ENCODE results near the gene OR11H12.
"Not testable (repeated sequence)": the region's sequence is repeated elsewhere in the genome, so short reads cannot be mapped to it uniquely, and the experiment has no call there.

OR11H12 gene, protein sequence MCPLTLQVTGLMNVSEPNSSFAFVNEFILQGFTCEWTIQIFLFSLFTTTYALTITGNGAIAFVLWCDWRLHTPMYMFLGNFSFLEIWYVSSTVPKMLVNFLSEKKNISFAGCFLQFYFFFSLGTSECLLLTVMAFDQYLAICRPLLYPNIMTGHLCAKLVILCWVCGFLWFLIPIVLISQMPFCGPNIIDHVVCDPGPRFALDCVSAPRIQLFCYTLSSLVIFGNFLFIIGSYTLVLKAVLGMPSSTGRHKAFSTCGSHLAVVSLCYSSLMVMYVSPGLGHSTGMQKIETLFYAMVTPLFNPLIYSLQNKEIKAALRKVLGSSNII

DNA sequence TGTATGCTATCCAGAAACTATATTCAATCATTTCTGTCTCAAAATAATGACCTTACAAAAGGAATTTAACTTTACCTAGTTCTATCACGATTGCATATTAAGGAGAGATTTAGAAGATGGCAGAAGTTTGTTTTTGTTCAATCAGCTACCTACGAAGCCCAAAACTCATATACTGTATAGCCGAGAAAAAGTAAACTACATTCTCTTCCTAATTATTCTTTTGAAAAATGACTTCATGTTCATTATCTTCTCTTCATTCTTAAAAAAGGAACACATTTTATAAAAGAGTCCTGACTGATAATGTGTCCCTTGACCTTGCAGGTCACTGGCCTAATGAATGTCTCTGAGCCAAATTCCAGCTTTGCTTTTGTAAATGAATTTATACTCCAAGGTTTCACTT is at the start of gene OR11H12:
Gene OR11H12, plus strand, starts transcription at position 301 of the 400 bp plus-strand sequence. Its CDS starts 0 bp downstream, at position 301.
- not testable (repeated sequence) for DNase-seq

DNA sequence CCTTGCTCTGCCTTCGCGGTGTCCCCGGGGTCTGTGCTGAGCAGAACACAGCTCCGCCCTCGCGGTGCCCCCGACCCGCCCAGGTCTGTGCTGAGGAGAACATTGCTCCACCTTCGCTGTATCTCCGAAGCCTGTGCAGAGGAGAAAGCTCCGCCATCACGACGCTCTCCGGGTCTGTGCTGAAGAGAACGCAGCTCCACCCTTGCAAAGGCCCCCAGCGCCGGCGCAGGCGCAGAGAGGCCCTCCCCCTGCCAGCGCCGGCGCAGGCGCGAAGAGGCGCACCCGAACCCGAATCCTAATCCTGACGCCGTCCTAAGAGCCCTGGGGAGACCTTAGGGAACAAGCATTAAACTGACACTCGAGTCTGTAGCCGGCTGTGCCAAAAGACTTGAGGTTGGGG is 18.0 kb upstream of the OR11H12 start:
- DNase-seq = not testable (repeated sequence)

DNA sequence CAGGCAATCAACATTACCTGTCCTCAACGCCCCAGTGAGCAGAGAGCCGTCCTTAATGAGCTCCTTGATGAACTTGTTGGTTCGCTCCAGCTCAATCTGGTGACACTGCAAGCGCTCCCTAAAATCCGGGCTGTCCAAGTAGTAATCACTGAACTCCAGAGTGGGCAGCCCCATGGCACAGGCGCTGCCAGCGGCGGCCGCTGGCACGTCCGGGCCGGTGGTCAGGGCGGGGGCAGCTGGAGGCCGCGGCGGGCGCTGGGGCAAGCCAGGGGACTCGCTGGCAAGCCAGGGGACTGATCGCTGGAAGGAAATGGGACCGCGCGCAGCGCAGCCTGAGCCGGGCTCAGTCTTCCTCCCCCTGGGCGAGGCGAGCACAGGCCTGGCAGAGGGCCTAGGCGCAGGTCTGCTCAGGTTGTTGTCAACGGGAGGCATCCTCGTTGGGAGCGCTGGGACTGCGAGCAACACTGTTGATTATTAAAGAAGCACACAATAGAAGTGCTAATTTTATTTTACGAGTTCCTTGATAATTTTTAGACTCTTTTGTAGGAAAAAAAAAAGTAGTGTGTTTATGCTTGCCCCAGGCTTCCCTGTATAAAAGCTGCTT is 25.8 kb downstream of the OR11H12 start:
- DNase-seq = not testable (repeated sequence)

DNA sequence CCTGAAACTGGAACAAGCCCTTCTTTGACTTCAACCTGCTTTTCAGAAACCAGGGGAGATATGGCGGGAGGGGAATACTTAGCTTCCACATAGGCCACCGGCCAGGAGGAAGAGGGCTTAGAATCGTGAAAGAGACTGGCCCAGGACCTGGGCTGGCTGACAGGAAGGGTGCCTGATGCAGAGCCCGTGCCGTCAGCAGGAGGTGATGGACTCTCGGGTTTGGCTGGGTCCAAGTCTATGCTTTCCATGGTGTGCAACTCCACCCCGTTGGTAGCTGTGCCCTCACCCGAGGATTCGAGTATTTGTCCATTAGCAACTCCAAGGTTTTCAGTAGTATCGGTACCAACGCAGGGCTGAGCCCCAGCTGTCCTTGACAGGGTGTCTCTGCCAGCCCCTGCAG is 35.1 kb downstream of the OR11H12 start:
- not testable (repeated sequence) for DNase-seq

DNA sequence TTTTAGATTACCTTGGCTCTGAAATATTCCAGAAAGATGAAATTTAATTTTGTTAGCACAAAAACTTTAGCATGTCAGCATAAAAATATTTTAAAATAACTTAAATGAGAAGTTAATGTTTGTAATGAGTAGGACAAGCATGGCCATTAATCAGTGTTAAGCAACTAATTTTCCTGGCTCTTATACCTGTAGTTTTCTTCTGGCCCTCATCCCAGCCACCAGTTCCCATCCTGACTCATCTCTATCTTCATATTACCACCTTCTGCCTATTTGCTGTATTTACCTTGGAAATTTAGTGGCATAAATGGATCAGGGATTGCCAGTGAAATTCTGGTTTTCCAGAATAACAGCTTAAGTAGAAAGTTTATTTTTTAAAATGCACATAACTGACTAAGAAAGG is 37.1 kb downstream of the OR11H12 start:
- not testable (repeated sequence) for DNase-seq

DNA sequence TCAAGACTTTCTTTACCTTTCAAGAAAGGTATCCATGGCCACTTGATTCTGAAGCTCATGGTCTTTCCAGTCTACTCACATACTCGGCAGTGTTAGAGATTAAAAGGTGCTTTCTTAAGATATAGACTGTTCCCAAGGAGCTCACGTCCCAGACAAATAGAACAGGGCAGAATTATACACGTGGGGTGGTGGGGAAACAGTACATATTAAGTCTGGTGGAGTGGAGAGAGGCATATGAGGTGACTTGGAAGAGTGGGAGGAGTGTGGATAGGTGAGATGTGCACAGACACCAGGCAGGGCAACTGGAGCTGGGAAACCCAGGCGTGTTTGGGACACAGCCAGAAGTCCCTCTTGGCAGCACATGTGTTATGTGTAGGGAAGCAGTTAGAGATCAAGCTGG is 37.9 kb downstream of the OR11H12 start:
- not testable (repeated sequence) for DNase-seq

DNA sequence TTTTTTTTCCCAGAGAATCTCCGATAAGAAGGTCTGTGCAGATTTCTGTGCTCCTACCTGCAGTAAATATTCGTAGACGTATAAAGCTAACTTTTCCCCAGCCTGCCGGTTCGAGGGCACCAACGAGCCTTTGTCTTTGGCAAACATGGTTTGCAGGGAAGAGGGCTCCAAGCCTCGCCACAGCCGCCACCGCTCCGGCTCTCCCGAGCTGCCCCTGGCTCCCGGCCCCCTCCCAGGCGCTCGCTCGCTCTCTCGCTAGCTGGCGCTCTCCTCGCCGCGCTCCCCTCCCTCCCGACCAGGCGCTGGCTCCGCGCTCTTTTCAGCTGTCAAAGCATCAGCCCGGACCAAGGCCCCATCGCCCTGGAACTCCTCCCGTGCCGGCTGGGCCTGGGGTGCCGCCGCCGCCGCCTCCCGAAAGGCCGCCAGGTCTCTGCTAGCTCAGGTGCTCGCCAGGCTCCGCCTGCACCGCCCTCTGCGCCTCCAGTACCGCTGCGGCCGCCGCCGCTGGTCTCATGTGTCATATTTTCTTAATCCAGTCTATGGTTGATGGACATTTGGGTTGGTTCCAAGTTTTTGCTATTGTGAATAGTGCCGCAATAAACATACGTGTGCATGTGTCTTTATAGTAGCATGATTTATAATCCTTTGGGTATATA is 45.3 kb downstream of the OR11H12 start:
- not testable (repeated sequence) for DNase-seq

Measured in stimulated activated CD4-positive, alpha-beta T cell treated with anti-CD3 and anti-CD28 coated beads, Interleukin-1b, Interleukin-23, amount 100 ng/mL, for 48 hours (primary cell).